Activated CD4-positive, alpha-beta T cell treated with anti-CD3 and anti-CD28 coated beads for 36 hours (primary cell): Measurements from ENCODE around the gene IMP4. TPM values are rescaled to one million over a fixed set of nuclear protein-coding genes. Genes with fewer than 3 reads are reported as not detected.

Source experiments
- ATAC-seq: fragments of 200-7000 bp; cut with Tn5 transposase; one replicate; pipeline ENCODE4 v1.10.0; 2021; ENCODE audit warnings: mild to moderate bottlenecking, moderate library complexity
- CTCF ChIA-PET: fragments of 350-600 bp; sonication (Branson Sonifier 250); formaldehyde crosslinking; loops from one replicate; lab custom pipeline; 2021; ENCODE audit warnings: antibody characterized with exemption; lab: Charles Lee
- POLR2A ChIA-PET: fragments of 350-600 bp; sonication (Branson Sonifier 250); formaldehyde crosslinking; loops from one replicate; lab custom pipeline; 2021; ENCODE audit warnings: antibody characterized with exemption, inconsistent platforms; lab: Charles Lee
- DNase-seq: peaks from one replicate; pipeline ENCODE4 v3.0.0-alpha.2; 2020
- H3K27ac Mint-ChIP-seq: one replicate; pipeline ENCODE4 v1.8.0; 2021; ENCODE audit warnings: mixed read lengths
- H3K27me3 Mint-ChIP-seq: one replicate; pipeline ENCODE4 v1.8.0; 2021; ENCODE audit warnings: mixed read lengths
- H3K36me3 Mint-ChIP-seq: one replicate; pipeline ENCODE4 v1.8.0; 2021; ENCODE audit warnings: low read depth, mixed read lengths
- H3K4me1 Mint-ChIP-seq: one replicate; pipeline ENCODE4 v1.8.0; 2021; ENCODE audit warnings: mixed read lengths
- H3K4me3 Mint-ChIP-seq: one replicate; pipeline ENCODE4 v1.8.0; 2021; ENCODE audit warnings: mild to moderate bottlenecking, moderate library complexity, mixed read lengths
- H3K9me3 Mint-ChIP-seq: one replicate; pipeline ENCODE4 v1.8.0; 2021; ENCODE audit warnings: low read depth, mixed read lengths
- intact Hi-C, 2 experiments: fragments of 100-400 bp; cut with DNase I in 1 of 2; cut with micrococcal nuclease in 1 of 2; formaldehyde crosslinking; loops; one replicate each; pipeline versions ENCODE4 v1.14.2 to v1.15.1; 2022 to 2024; cut with DNase I, micrococcal nuclease
- total RNA-seq, 2 experiments: library from RNA; stranded (reverse); gene quantifications; one replicate each; pipeline ENCODE4 v1.2.3, GENCODE V29; 2021

Gene IMP4
- total RNA-seq: 100 to 1,000 TPM; 148 to 169 TPM

DNA sequence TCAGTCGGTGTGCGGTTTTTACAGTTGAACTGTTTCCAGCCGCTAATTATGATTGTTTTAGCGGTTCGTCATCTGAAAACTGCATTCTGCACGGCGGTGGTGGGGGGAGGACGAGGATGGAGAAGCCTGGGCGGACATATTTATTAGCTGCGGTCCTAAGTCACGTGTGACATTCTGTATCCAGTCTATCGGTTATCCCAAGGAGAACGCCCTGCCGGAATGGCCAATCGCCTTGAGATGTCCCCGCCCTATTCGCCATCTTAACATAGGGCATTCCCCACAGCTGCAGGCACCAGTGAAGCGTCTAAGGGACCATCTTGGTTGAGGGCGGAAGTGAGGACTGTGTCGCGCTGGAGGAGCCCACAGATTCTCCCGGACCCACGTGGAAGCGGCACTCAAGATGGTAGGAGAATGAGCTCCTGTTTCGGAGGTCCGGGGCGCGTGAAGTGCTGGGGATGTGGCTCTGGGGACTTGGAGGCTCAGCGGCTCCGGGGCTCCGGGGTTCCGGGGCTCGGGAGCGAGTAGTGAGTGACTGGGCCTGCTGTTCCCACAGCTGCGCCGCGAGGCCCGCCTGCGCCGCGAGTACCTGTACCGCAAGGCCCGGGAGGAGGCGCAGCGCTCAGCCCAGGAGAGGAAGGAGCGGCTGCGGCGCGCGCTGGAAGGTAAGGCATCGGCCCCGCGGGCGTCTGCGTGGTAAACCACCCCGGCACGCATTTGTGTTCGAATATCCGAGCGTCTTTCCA is at the start of gene IMP4:
Gene IMP4, plus strand, starts transcription at position 365 of the 743 bp plus-strand sequence. Its CDS starts 36 bp downstream, at position 401.
- Mint-ChIP-seq H3K4me1 (peaks cover 28% of the 10 kb centered on the region), H3K27me3 (no peaks in the 10 kb centered on the region), H3K9me3 (no peaks in the 10 kb centered on the region), H3K4me3 (peak within 1 kb of the TSS; percentile 98), H3K27ac (peak within 1 kb of the TSS; percentile 100), H3K36me3 (peaks cover 62% of the 10 kb centered on the region)
- intact Hi-C loops: loop anchor here (1.0 to 10.0 kb wide), 11 partner anchors 13 to 1150 kb away; partner anchors contain the start of genes MZT2A (in 2 of the 2), FAM168B (in 1 of the 2), GPR148 (in 1 of the 2) and PTPN18 (in 1 of the 2)
- ATAC-seq (peak; percentile 92), DNase-seq (peak; percentile 96)
- CTCF ChIA-PET: interaction anchor here (0.6 to 3.4 kb wide), 9 partner anchors 10 to 764 kb away, joined by 3 to 40 read pairs (median 4); partner anchors contain the start of genes MZT2B and SMPD4
- POLR2A ChIA-PET: interaction anchor here (0.8 to 2.4 kb wide), 5 partner anchors 10 to 622 kb away, joined by 3 to 7 read pairs (median 4); partner anchors contain the start of gene SMPD4

DNA sequence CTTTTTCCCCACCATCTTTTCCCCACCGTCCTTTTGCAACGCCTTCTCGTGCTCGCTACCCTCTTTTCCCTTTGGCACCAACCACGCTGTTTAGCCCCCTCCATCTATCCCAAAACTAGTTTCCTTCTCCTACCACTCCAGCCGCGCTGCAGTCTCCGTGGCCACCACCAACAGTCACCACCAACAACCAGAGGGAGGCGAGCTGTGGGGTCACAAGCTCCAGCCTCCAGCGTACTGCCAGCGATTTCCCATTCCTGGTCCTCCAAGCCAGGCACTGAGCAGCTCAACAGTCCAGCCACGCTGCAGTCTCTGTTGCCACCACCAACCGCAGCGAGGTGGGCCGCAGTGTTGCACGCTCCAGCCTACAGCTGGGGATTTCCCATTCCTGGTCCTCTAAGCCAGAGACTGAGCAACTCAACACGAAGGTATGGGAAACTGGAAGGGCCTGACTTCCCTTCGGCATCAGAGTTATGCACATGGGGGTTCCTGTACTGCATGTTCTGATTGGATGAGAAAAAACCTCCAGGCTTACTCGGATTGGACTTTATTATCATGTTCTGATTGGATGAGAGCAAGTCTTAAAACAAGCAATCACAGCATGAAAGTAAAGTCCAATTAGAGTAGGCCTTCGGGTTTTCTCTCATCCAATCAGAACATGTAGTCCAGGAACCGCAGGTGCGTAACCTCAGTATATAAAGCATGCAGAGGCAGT is 42.3 kb upstream of the IMP4 start:
- Mint-ChIP-seq H3K36me3 (no peaks in the 10 kb centered on the region), H3K4me3 (no peak overlapping the region), H3K4me1 (no peaks in the 10 kb centered on the region), H3K27ac (no peak overlapping the region), H3K9me3 (no peaks in the 10 kb centered on the region), H3K27me3 (peaks cover 20% of the 10 kb centered on the region)
- CTCF ChIA-PET: interaction anchor here (1.0 kb wide), 1 partner anchor 573 kb away, joined by 3 read pairs; no protein-coding TSS in a partner anchor
- intact Hi-C loops: no loop called here
- no peak for DNase-seq
- ATAC-seq: no peak
- POLR2A ChIA-PET: no interaction called here

- peaks cover 19% of the 10 kb centered on the region for H3K27me3 Mint-ChIP-seq
- no peak overlapping the region for H3K27ac Mint-ChIP-seq
- H3K36me3 Mint-ChIP-seq: no peaks in the 10 kb centered on the region
- no peaks in the 10 kb centered on the region for H3K9me3 Mint-ChIP-seq
- CTCF ChIA-PET: interaction anchor here (1.0 kb wide), 1 partner anchor 573 kb away, joined by 3 read pairs; no protein-coding TSS in a partner anchor
- no peak overlapping the region for H3K4me3 Mint-ChIP-seq
- ATAC-seq (no peak), DNase-seq (no peak)
- intact Hi-C loops: no loop called here
- no peaks in the 10 kb centered on the region for H3K4me1 Mint-ChIP-seq
- POLR2A ChIA-PET: no interaction called here
Measured at GRCh38 chr2:130300970-130301348, 41.7 kb upstream of the IMP4 start.

DNA sequence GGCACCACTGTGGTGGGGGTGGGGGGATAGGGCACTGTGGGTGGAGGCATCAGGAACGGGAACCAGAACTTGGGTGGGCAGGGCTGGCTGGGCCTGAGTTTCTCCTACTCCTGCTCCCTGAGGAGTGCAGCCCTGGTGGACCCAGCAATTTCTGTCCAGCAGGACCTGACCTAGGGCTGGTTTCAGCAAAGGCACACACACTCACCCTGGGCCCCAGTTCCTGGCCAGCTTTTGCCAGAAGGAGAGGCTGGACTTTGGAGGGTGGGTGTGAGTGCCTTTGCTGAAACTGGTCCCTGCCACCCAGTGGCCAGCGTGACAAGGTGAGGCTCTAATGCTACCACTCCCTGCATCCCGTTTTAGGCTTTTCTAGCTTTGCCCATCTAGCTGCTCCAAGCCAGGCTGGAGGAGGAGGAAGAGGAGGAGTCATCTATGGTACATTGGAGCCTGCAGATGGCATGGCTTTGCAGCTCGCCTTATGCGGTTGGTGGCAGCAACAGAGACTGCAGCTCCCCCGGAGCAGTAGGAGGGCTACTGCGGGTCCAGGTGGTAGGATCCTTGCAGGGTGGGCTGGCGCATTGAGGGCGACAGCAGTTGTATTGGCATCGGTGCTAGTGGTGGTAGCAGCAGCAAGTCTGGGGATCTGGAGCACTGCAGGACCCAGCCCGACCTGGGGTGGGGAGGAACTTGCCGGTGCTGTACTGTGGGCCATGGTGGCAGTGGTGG is 40.4 kb upstream of the IMP4 start:
- DNase-seq: no peak
- Mint-ChIP-seq H3K4me3 (no peak overlapping the region), H3K27ac (no peak overlapping the region), H3K9me3 (no peaks in the 10 kb centered on the region), H3K27me3 (peaks cover 19% of the 10 kb centered on the region), H3K4me1 (no peaks in the 10 kb centered on the region), H3K36me3 (no peaks in the 10 kb centered on the region)
- ChIA-PET CTCF (interaction anchor here (0.6 kb wide), 1 partner anchor 1373 kb away, joined by 3 read pairs; no protein-coding TSS in a partner anchor), POLR2A (no interaction called here)
- ATAC-seq: no peak
- intact Hi-C loops: no loop called here

DNA sequence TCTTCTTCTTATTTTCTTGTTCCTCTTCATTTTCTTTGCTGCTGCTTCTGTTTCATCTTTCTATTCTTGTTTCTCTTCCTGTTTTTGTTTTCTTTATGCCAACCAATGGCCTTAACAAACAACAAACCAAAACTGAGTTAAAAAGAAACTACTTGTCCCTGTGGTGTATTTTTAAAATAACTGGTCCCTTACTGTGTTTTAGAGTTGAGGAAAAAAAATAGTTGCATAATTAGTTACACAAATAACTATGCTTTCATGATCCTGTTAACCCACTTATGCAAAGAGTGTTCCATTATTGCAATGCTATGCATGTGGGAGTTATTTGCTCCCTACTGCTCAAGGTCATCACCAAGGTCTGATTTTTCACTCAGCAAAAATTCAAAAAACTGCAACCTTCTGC is 39.5 kb upstream of the IMP4 start:
- ChIA-PET CTCF (interaction anchor here (0.7 kb wide), 1 partner anchor 52 kb away, joined by 3 read pairs; no protein-coding TSS in a partner anchor), POLR2A (no interaction called here)
- Mint-ChIP-seq H3K4me1 (no peaks in the 10 kb centered on the region), H3K27ac (no peak overlapping the region), H3K4me3 (no peak overlapping the region), H3K36me3 (no peaks in the 10 kb centered on the region), H3K27me3 (peaks cover 15% of the 10 kb centered on the region), H3K9me3 (no peaks in the 10 kb centered on the region)
- DNase-seq (no peak), ATAC-seq (no peak)
- intact Hi-C loops: no loop called here

- ChIA-PET CTCF (no interaction called here), POLR2A (no interaction called here)
- DNase-seq (no peak), ATAC-seq (no peak)
- Mint-ChIP-seq H3K36me3 (no peaks in the 10 kb centered on the region), H3K4me3 (no peak overlapping the region), H3K4me1 (no peaks in the 10 kb centered on the region), H3K27ac (no peak overlapping the region), H3K27me3 (peaks cover 11% of the 10 kb centered on the region), H3K9me3 (no peaks in the 10 kb centered on the region)
- intact Hi-C loops: no loop called here
Measured at GRCh38 chr2:130304726-130305125, 38.0 kb upstream of the IMP4 start.

GRCh38 chr2:130307850-130308249 is 34.8 kb upstream of the IMP4 start:
- Mint-ChIP-seq H3K27ac (no peak overlapping the region), H3K4me1 (no peaks in the 10 kb centered on the region), H3K9me3 (no peaks in the 10 kb centered on the region), H3K27me3 (peaks cover 5% of the 10 kb centered on the region), H3K4me3 (no peak overlapping the region), H3K36me3 (no peaks in the 10 kb centered on the region)
- POLR2A ChIA-PET: no interaction called here
- CTCF ChIA-PET: no interaction called here
- ATAC-seq (no peak), DNase-seq (no peak)
- intact Hi-C loops: no loop called here

DNA sequence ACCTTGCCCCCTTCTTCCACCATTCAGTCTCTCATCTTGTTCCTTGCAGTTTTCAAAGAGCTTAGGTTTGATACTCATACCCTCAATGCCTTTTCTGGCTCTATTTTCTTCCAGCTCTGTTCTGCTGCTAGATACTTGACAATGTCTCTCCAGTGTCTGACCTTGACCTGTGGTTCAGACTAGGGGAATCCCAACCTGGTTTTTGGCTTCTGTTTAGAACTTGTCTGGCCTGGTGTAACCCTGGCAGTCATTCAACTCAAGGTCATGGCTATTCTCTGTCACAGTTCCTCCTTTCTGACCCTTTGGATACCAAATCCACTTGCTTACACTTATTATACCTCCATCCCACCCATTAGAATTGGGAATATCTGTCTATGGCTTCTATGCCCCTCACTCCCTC is 31.8 kb upstream of the IMP4 start:
- DNase-seq (no peak), ATAC-seq (no peak)
- H3K4me1 Mint-ChIP-seq: no peaks in the 10 kb centered on the region
- H3K4me3 Mint-ChIP-seq: no peak overlapping the region
- H3K27ac Mint-ChIP-seq: no peak overlapping the region
- POLR2A ChIA-PET: no interaction called here
- H3K36me3 Mint-ChIP-seq: no peaks in the 10 kb centered on the region
- H3K27me3 Mint-ChIP-seq: no peaks in the 10 kb centered on the region
- intact Hi-C loops: no loop called here
- H3K9me3 Mint-ChIP-seq: no peaks in the 10 kb centered on the region
- CTCF ChIA-PET: no interaction called here

DNA sequence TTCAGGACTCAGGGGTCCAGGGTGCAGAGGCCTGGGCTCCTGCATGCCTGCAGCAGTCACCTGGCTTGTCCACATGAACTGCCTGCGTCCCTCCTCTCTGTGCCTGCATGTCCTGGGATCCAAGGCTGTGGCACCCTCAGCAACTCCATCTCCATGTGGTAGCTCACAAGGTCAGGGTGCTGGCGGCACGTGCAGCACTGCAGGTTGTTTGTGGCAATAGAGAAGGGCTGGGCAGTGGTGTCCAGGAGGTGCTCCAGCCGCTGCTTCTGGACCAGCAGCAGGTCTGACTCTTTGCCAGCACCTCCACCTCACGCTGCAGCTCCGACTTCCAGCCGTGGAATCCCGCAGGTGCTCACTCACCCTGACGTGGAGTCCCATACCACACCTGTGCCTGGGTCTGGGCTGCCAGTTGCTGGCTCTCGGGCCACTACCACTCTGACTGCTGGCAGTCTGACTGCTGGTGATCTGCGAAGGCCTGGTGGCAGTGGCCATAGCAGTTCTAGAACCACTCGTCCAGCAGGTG is 28.8 kb upstream of the IMP4 start:
- H3K4me3 Mint-ChIP-seq: no peak overlapping the region
- intact Hi-C loops: no loop called here
- no peaks in the 10 kb centered on the region for H3K36me3 Mint-ChIP-seq
- H3K27ac Mint-ChIP-seq: no peak overlapping the region
- ATAC-seq (no peak), DNase-seq (no peak)
- no peaks in the 10 kb centered on the region for H3K27me3 Mint-ChIP-seq
- CTCF ChIA-PET: no interaction called here
- H3K4me1 Mint-ChIP-seq: no peaks in the 10 kb centered on the region
- H3K9me3 Mint-ChIP-seq: no peaks in the 10 kb centered on the region
- POLR2A ChIA-PET: no interaction called here

- ATAC-seq: no peak
- Mint-ChIP-seq H3K27me3 (no peaks in the 10 kb centered on the region), H3K4me3 (no peak overlapping the region), H3K4me1 (no peaks in the 10 kb centered on the region), H3K36me3 (no peaks in the 10 kb centered on the region), H3K27ac (no peak overlapping the region), H3K9me3 (no peaks in the 10 kb centered on the region)
- POLR2A ChIA-PET: no interaction called here
- CTCF ChIA-PET: no interaction called here
- intact Hi-C loops: no loop called here
- DNase-seq: no peak
Measured at GRCh38 chr2:130314377-130314776, 28.3 kb upstream of the IMP4 start.

- no peak for DNase-seq
- Mint-ChIP-seq H3K4me3 (no peak overlapping the region), H3K9me3 (no peaks in the 10 kb centered on the region), H3K27ac (no peak overlapping the region), H3K36me3 (no peaks in the 10 kb centered on the region), H3K27me3 (peaks cover 6% of the 10 kb centered on the region), H3K4me1 (no peaks in the 10 kb centered on the region)
- ChIA-PET CTCF (interaction anchor here (1.1 kb wide), 1 partner anchor 15 kb away, joined by 4 read pairs; no protein-coding TSS in a partner anchor), POLR2A (no interaction called here)
- ATAC-seq: no peak
- intact Hi-C loops: no loop called here
Measured at GRCh38 chr2:130316596-130316995, 26.1 kb upstream of the IMP4 start.
